MM.1S (cell line): ENCODE results near the gene CSNK1D.

ENCODE experiments used
- DNase-seq: peaks from one replicate; pipeline ENCODE4 v3.0.0-alpha.2; 2015
- H2AFZ ChIP-seq: fragments of 300-600 bp; sonication (generic); 2 replicates; pipeline ENCODE4 v1.6.0; 2016; ENCODE audit warnings: antibody characterized with exemption, low read length
- H3F3A ChIP-seq: fragments of 300-600 bp; sonication (generic); 2 replicates; pipeline ENCODE4 v1.6.1; 2016; ENCODE audit warnings: mild to moderate bottlenecking, antibody characterized with exemption, low read length, moderate library complexity, mixed read lengths; ENCODE audit not compliant: insufficient read depth
- H3K27ac ChIP-seq: fragments of 300-600 bp; sonication (generic); 2 replicates; pipeline ENCODE4 v1.5.1; 2016; ENCODE audit warnings: mild to moderate bottlenecking, low read length
- H3K27me3 ChIP-seq: fragments of 300-600 bp; sonication (generic); replicated peaks from 2 replicates; pipeline ENCODE4 v1.6.0; 2016; ENCODE audit warnings: low read length; ENCODE audit not compliant: insufficient read depth
- H3K36me3 ChIP-seq: fragments of 300-600 bp; sonication (generic); replicated peaks from 2 replicates; pipeline ENCODE4 v1.6.1; 2016; ENCODE audit warnings: mild to moderate bottlenecking, low read length, mixed read lengths; ENCODE audit not compliant: insufficient read depth
- H3K4me1 ChIP-seq: fragments of 300-600 bp; sonication (generic); 2 replicates; pipeline ENCODE4 v1.6.1; 2016; ENCODE audit warnings: low read length, mixed read lengths
- H3K4me2 ChIP-seq: fragments of 300-600 bp; sonication (generic); 2 replicates; pipeline ENCODE4 v1.6.0; 2016; ENCODE audit warnings: low read depth, low read length
- H3K4me3 ChIP-seq: fragments of 300-600 bp; sonication (generic); 2 replicates; pipeline ENCODE4 v1.5.1; 2016; ENCODE audit warnings: low read length, mixed read lengths
- H3K79me2 ChIP-seq: fragments of 300-600 bp; sonication (generic); 2 replicates; pipeline ENCODE4 v1.6.1; 2016; ENCODE audit warnings: mixed run types, low read length, mixed read lengths
- H3K9ac ChIP-seq: fragments of 300-600 bp; sonication (generic); 2 replicates; pipeline ENCODE4 v1.6.1; 2016; ENCODE audit warnings: low read length, mixed read lengths
- H3K9me2 ChIP-seq: fragments of 300-600 bp; sonication (generic); replicated peaks from 2 replicates; pipeline ENCODE4 v1.6.1; 2016; ENCODE audit warnings: mild to moderate bottlenecking, low read length, mixed read lengths; ENCODE audit not compliant: insufficient read depth
- H3K9me3 ChIP-seq: fragments of 300-600 bp; sonication (generic); replicated peaks from 2 replicates; pipeline ENCODE4 v1.6.1; 2016; ENCODE audit warnings: mild to moderate bottlenecking, low read length, mixed read lengths; ENCODE audit not compliant: insufficient read depth
- H4K20me1 ChIP-seq: fragments of 300-600 bp; sonication (generic); 2 replicates; pipeline ENCODE4 v1.6.1; 2016; ENCODE audit warnings: mild to moderate bottlenecking, low read length, moderate library complexity, mixed read lengths; ENCODE audit not compliant: insufficient read depth
- EZH2 ChIP-seq: fragments of 300-600 bp; sonication (generic); optimal IDR thresholded peaks from 2 replicates; pipeline ENCODE3; 2017; ENCODE audit warnings: low read depth, mild to moderate bottlenecking, antibody characterized with exemption, low read length, mixed read lengths
- EZH2phosphoT487 ChIP-seq: fragments of 300-600 bp; sonication (generic); IDR thresholded peaks from 2 replicates; pipeline ENCODE4 v1.6.1; 2018; ENCODE audit warnings: antibody characterized with exemption, low read length
- TF ChIP-seq, protein P1 (sequence below): fragments of 300-600 bp; sonication (generic); IDR thresholded peaks from 2 replicates; pipeline ENCODE4 v1.5.1; 2016; ENCODE audit warnings: antibody characterized with exemption, low read length, mixed read lengths

Gene CSNK1D

DNA sequence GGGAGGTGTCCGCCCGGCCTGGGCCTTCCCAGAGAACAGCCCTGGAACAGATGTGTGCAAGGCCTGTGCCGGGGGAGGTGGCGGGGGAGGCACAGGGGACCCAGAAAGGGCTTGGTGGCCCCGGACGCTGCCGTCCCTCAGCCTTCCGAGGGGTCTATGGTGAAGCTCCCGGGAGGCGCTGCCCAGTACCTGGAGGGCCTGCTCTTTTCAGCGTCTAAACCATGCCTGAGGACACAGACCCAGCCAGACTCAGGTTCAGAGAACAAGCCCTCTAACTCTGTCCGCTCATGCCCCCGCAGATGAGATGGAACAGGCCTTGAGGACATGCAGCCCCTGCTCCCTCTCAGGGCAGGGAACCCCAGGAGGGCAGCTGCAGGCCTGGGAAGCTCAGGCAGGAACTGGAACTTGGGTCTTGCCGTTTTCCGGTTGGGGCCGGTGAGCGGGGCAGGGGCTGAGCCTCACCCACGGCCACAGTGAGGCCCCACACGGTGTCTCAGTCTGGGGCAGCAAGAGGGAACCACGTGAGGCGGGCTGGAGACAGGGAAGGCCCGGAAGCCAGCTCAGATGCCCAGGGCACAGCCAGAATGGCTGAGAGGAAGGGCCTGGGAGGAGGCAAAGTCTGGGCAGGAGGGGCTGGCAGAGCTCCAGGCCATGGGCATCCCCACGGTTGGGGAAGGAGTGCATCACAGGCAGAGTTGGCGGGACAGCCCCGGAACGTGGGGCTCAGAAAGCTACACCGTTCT, 32.1 kb downstream of the CSNK1D start:
- H3K9ac ChIP-seq, result no peak overlapping the region
- peaks cover 3% of the 10 kb centered on the region; the same call in 1 of the 2 replicates for H3K36me3 ChIP-seq
- TF ChIP-seq, protein P1, sequence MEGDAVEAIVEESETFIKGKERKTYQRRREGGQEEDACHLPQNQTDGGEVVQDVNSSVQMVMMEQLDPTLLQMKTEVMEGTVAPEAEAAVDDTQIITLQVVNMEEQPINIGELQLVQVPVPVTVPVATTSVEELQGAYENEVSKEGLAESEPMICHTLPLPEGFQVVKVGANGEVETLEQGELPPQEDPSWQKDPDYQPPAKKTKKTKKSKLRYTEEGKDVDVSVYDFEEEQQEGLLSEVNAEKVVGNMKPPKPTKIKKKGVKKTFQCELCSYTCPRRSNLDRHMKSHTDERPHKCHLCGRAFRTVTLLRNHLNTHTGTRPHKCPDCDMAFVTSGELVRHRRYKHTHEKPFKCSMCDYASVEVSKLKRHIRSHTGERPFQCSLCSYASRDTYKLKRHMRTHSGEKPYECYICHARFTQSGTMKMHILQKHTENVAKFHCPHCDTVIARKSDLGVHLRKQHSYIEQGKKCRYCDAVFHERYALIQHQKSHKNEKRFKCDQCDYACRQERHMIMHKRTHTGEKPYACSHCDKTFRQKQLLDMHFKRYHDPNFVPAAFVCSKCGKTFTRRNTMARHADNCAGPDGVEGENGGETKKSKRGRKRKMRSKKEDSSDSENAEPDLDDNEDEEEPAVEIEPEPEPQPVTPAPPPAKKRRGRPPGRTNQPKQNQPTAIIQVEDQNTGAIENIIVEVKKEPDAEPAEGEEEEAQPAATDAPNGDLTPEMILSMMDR, result no peak
- TF ChIP-seq EZH2phosphoT487 (no peak), EZH2 (no peak)
- no peak for DNase-seq
- H3K4me1 ChIP-seq, result no peaks in the 10 kb centered on the region
- no peak overlapping the region for H3K4me2 ChIP-seq
- H4K20me1 ChIP-seq, result no peaks in the 10 kb centered on the region
- H3K27ac ChIP-seq, result no peak overlapping the region
- no peaks in the 10 kb centered on the region for H3F3A ChIP-seq
- peaks cover 25% of the 10 kb centered on the region for H3K79me2 ChIP-seq
- H3K4me3 ChIP-seq, result no peak overlapping the region
- no peaks in the 10 kb centered on the region for H3K9me2 ChIP-seq
- no peaks in the 10 kb centered on the region for H3K27me3 ChIP-seq
- H3K9me3 ChIP-seq, result no peaks in the 10 kb centered on the region
- no peak overlapping the region for H2AFZ ChIP-seq

DNA sequence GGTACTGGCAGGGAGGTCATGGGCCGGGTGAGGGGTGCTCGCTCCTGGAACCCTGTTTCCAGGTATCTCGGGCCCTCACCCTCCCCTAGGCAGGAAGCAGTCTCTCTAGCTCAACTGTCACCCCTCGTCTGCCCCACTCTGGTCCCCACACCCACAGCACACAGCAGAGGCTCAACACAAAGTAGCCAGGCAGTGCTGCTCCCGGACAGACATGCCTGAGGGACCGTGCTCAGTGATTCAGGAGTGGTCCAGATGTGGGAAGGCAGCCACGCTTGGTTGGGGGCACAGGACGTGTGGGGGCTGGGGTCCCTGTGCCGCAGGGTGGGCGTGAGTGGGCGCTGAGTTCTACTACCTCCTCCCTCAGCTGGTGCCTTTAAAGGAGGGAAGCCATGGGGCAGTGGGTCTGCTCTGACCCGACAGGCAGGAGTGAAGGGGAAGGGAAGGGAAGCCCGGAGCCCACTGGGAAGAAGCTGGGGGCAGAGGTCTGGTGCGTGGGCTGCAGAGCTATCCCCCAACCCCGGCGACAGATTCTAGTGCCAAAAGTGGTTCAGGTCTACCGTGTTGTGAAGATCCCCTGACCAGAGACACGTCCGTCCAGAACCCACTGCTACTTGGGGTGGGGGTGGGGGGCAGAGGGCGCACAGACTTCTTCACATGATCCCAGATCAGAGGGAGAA, 32.9 kb downstream of the CSNK1D start:
- H3K9ac ChIP-seq, result no peak overlapping the region
- H3K9me2 ChIP-seq, result no peaks in the 10 kb centered on the region
- no peak overlapping the region for H2AFZ ChIP-seq
- no peak overlapping the region for H3K27ac ChIP-seq
- TF ChIP-seq, protein P1, result no peak
- TF ChIP-seq EZH2phosphoT487, result no peak
- no peak for TF ChIP-seq EZH2
- H3K36me3 ChIP-seq, result peaks cover 3% of the 10 kb centered on the region; the same call in 1 of the 2 replicates
- H3K4me2 ChIP-seq, result no peak overlapping the region
- H3K9me3 ChIP-seq, result no peaks in the 10 kb centered on the region
- H4K20me1 ChIP-seq, result no peaks in the 10 kb centered on the region
- H3F3A ChIP-seq, result no peaks in the 10 kb centered on the region
- H3K27me3 ChIP-seq, result no peaks in the 10 kb centered on the region
- no peak for DNase-seq
- no peak overlapping the region for H3K4me3 ChIP-seq
- H3K4me1 ChIP-seq, result no peaks in the 10 kb centered on the region
- H3K79me2 ChIP-seq, result peaks cover 19% of the 10 kb centered on the region

DNA sequence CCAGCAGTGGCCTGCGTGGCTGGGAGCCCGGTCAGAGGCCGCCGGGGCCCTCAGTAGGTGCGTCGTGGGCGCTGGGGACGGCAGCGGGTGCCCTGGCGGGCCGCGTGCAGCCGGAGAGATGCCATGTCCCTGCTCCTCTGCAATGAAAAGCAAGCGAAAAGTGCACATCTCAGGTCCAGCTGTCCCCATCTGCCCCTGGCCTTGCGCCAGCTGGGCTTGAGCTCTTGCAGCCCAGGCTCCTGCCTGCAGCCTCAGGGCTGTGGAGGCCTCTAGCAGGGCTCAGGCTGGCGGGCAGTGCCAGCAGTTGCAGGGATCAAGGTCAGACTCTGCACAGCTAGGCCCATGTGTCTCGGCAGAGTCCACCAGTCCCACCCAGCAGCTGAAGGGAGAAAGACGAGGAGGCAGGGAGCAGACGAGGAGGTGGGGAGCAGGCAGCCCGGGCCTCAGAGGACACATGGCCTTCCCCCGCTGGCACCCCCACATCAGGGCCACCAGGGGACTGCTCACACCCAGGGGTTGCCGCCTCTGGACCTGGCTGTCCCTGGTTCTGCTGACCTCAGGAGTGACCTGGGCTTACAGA, 33.5 kb downstream of the CSNK1D start:
- Histone ChIP-seq H3K4me3 (no peak overlapping the region), H3K9me3 (no peaks in the 10 kb centered on the region), H3K4me1 (no peaks in the 10 kb centered on the region), H3K79me2 (peaks cover 17% of the 10 kb centered on the region), H3K27ac (no peak overlapping the region), H4K20me1 (no peaks in the 10 kb centered on the region), H3K9ac (no peak overlapping the region), H3K9me2 (no peaks in the 10 kb centered on the region), H2AFZ (no peak overlapping the region), H3K36me3 (peaks cover 3% of the 10 kb centered on the region; the same call in 1 of the 2 replicates), H3F3A (no peaks in the 10 kb centered on the region), H3K27me3 (no peaks in the 10 kb centered on the region), H3K4me2 (no peak overlapping the region)
- no peak for DNase-seq
- TF ChIP-seq, protein P1, result no peak
